CD4-positive, alpha-beta T cell treated with Interferon gamma for 1 hour (primary cell): ENCODE results near the gene EFCC1.

Source experiments
- DNase-seq: peaks from one replicate; pipeline ENCODE4 v3.0.0-alpha.2; 2020

Gene EFCC1

GRCh38 chr3:129034642-129035041, 33.5 kb downstream of the EFCC1 start:
- DNase-seq: no peak

GRCh38 chr3:129035360-129036221, 34.5 kb downstream of the EFCC1 start:
- no peak for DNase-seq

- no peak for DNase-seq
Measured at GRCh38 chr3:129036222-129037092, 35.4 kb downstream of the EFCC1 start.

- DNase-seq: no peak
Measured at GRCh38 chr3:129037093-129037419, 36.0 kb downstream of the EFCC1 start.

GRCh38 chr3:129038121-129038855, 37.2 kb downstream of the EFCC1 start:
- no peak for DNase-seq

GRCh38 chr3:129039271-129040038, 38.4 kb downstream of the EFCC1 start:
- no peak for DNase-seq

GRCh38 chr3:129040039-129040336, 38.9 kb downstream of the EFCC1 start:
- no peak for DNase-seq

GRCh38 chr3:129040579-129041300, 39.6 kb downstream of the EFCC1 start:
- DNase-seq: no peak

- DNase-seq: no peak
Measured at GRCh38 chr3:129045675-129046036, 44.6 kb downstream of the EFCC1 start.

- no peak for DNase-seq
Measured at GRCh38 chr3:129046037-129046731, 45.1 kb downstream of the EFCC1 start.

- no peak for DNase-seq
Measured at GRCh38 chr3:129046732-129047552, 45.8 kb downstream of the EFCC1 start.

GRCh38 chr3:129047553-129047839, 46.4 kb downstream of the EFCC1 start:
- DNase-seq: no peak

GRCh38 chr3:129050556-129051295, 49.6 kb downstream of the EFCC1 start:
- DNase-seq: no peak

GRCh38 chr3:129051871-129052340, 50.8 kb downstream of the EFCC1 start:
- DNase-seq: no peak

- DNase-seq: no peak
Measured at GRCh38 chr3:129052675-129053074, 51.6 kb downstream of the EFCC1 start.

GRCh38 chr3:129054605-129055104, 53.6 kb downstream of the EFCC1 start:
- no peak for DNase-seq

GRCh38 chr3:129056451-129057173, 55.5 kb downstream of the EFCC1 start:
- DNase-seq: no peak

GRCh38 chr3:129057249-129057648, 56.1 kb downstream of the EFCC1 start:
- DNase-seq: no peak
